Endothelial cell of umbilical vein (primary cell): ENCODE data around the gene PRPF40A. TPM values are rescaled to one million over a fixed set of nuclear protein-coding genes. Genes with fewer than 3 reads are reported as not detected.

Source experiments
- BruUV-seq: library from RNA; stranded (reverse); fragments of 400-500 nt; replicated peaks from 2 replicates; lab custom pipeline; 2021; lab: Mats Ljungman, UMichigan
- CTCF ChIA-PET: fragments of 300-600, 350-600 bp; sonication (Branson Sonifier 250); formaldehyde crosslinking; loops from one replicate; lab custom pipeline; 2021; ENCODE audit warnings: antibody characterized with exemption, inconsistent platforms; lab: Charles Lee
- POLR2A ChIA-PET: fragments of 300-600, 350-600 bp; sonication (Branson Sonifier 250); formaldehyde crosslinking; loops from one replicate; lab custom pipeline; 2021; ENCODE audit warnings: antibody characterized with exemption, inconsistent platforms; lab: Charles Lee
- DNase-seq: peaks from one replicate; pipeline ENCODE4 v3.0.0-alpha.2; 2011; ENCODE audit warnings: low read depth, low spot score
- FAIRE-seq: peaks from 2 replicates; lab custom pipeline; 2011; peaks lifted over from hg19 to GRCh38; lab: Jason Lieb, UNC
- H2AFZ ChIP-seq: 2 replicates; pipeline ENCODE4 v1.6.0; 2012; ENCODE audit warnings: low read depth, low read length, control low read depth, inconsistent platforms
- H3K27ac ChIP-seq: 2 replicates; pipeline ENCODE4 v1.5.1; 2011; ENCODE audit warnings: low read depth, mild to moderate bottlenecking, control low read depth, low read length, moderate library complexity; ENCODE audit not compliant: insufficient read depth
- H3K27me3 ChIP-seq, 2 experiments: 2 replicates each; pipeline versions ENCODE4 v1.6.0 to v1.6.1; 2011; ENCODE audit warnings: low read length in 2 of 2, mixed read lengths in 1 of 2; ENCODE audit not compliant: control insufficient read depth in 2 of 2, insufficient read depth in 2 of 2
- H3K36me3 ChIP-seq, 2 experiments: 2 replicates in 1 of 2; 3 replicates in 1 of 2; pipeline ENCODE4 v1.5.1; 2011; ENCODE audit warnings: low read length in 2 of 2, mild to moderate bottlenecking in 1 of 2, moderate library complexity in 1 of 2; ENCODE audit not compliant: control insufficient read depth in 2 of 2, insufficient read depth in 2 of 2; ENCODE audit errors: extremely low read depth in 1 of 2
- H3K4me1 ChIP-seq: 3 replicates; pipeline ENCODE4 v1.5.1; 2011; ENCODE audit warnings: mild to moderate bottlenecking, low read length; ENCODE audit not compliant: control insufficient read depth, insufficient read depth; ENCODE audit errors: extremely low read depth
- H3K4me2 ChIP-seq: 2 replicates; pipeline ENCODE4 v1.6.1; 2011; ENCODE audit warnings: low read length, control low read depth, mixed read lengths; ENCODE audit not compliant: insufficient read depth
- H3K4me3 ChIP-seq, 3 experiments: fragments of 200-600 bp in 1 of 3; sonication (generic), shearing (Covaris generic) in 1 of 3; replicated peaks in 1 of 3; 2 replicates each; pipeline ENCODE4 v1.5.1; 2011 to 2016; ENCODE audit warnings: control low read depth in 3 of 3, low read length in 3 of 3, mild to moderate bottlenecking in 2 of 3, inconsistent platforms in 1 of 3, low read depth in 1 of 3, moderate library complexity in 1 of 3; ENCODE audit not compliant: insufficient read depth in 1 of 3
- H3K79me2 ChIP-seq: 2 replicates; pipeline ENCODE4 v1.6.0; 2012; ENCODE audit warnings: low read length, inconsistent platforms; ENCODE audit not compliant: control insufficient read depth, insufficient read depth
- H3K9ac ChIP-seq: replicated peaks from 2 replicates; pipeline ENCODE3; 2011; ENCODE audit warnings: low read length, control low read depth; ENCODE audit not compliant: insufficient read depth; ENCODE audit errors: extremely low read depth
- H3K9me1 ChIP-seq: replicated peaks from 3 replicates; pipeline ENCODE4 v1.6.0; 2011; ENCODE audit warnings: mild to moderate bottlenecking, low read length; ENCODE audit not compliant: control insufficient read depth, insufficient read depth; ENCODE audit errors: extremely low read depth
- H3K9me3 ChIP-seq: replicated peaks from 2 replicates; pipeline ENCODE4 v1.5.1; 2012; ENCODE audit warnings: low read length, inconsistent platforms; ENCODE audit not compliant: control insufficient read depth, insufficient read depth
- H4K20me1 ChIP-seq: replicated peaks from 2 replicates; pipeline ENCODE3; 2011; ENCODE audit warnings: mild to moderate bottlenecking, low read length; ENCODE audit not compliant: control insufficient read depth, insufficient read depth; ENCODE audit errors: extremely low read depth
- EZH2 ChIP-seq: IDR thresholded peaks from 2 replicates; pipeline ENCODE4 v1.6.1; 2012; ENCODE audit warnings: borderline replicate concordance, low read depth, mild to moderate bottlenecking, moderate library complexity, low read length, inconsistent platforms; ENCODE audit not compliant: severe bottlenecking
- FOS ChIP-seq: IDR thresholded peaks from 2 replicates; pipeline ENCODE4 v1.6.1; 2011; ENCODE audit warnings: mild to moderate bottlenecking, low read length, moderate library complexity, borderline replicate concordance; ENCODE audit not compliant: insufficient read depth
- MYC ChIP-seq: IDR thresholded peaks from one replicate; pipeline ENCODE4 v1.6.1; 2011; ENCODE audit warnings: mild to moderate bottlenecking, low read depth, low read length
- POLR2AphosphoS5 ChIP-seq: IDR thresholded peaks from 2 replicates; pipeline ENCODE4 v1.6.1; 2012; ENCODE audit warnings: low read depth, mild to moderate bottlenecking, control low read depth, low read length, moderate library complexity; ENCODE audit not compliant: insufficient read depth
- dilution Hi-C: fragments of 300-500 bp; cut with MboI; formaldehyde crosslinking; loops from one replicate; pipeline ENCODE4 v1.15.0; 2019; ENCODE audit warnings: low sequenced_read_pairs; ENCODE audit not compliant: extremely low pct_ligation_motif_present
- intact Hi-C: fragments of 100-400 bp; cut with micrococcal nuclease; formaldehyde crosslinking; loops from one replicate; pipeline ENCODE4 v1.10.0; 2022
- polyA plus RNA-seq, 4 experiments: library from polyadenylated mRNA; depleted of rRNA in 3 of 4; stranded (reverse) in 3 of 4; unstranded in 1 of 4; fragments of >200 nt; gene quantifications; 2 replicates each; pipeline versions ENCODE4 v1.2.1 to v1.2.3, GENCODE V29; 2011 to 2012; ENCODE audit warnings: missing spikeins in 1 of 4
- total RNA-seq: library from RNA; stranded (reverse); gene quantifications from 2 replicates; pipeline ENCODE4 v1.2.3, GENCODE V29; 2021
- TF ChIP-seq, protein P1 (sequence below), 2 donors: IDR thresholded peaks; 1 replicate in 1 of 2; 2 replicates in 1 of 2; pipeline ENCODE4 v1.5.1; 2011; ENCODE audit warnings: low read length in 2 of 2, mild to moderate bottlenecking in 2 of 2, moderate library complexity in 2 of 2, control low read depth in 1 of 2, inconsistent platforms in 1 of 2, low read depth in 1 of 2; ENCODE audit not compliant: insufficient read depth in 1 of 2; ENCODE audit errors: extremely low read depth in 1 of 2

PRPF40A gene
- total and polyA plus RNA-seq, 2 donors (not counting 3 experiments of a cell fraction or from before 2014, with no cell fraction given), result 58.2 to 123 TPM

DNA sequence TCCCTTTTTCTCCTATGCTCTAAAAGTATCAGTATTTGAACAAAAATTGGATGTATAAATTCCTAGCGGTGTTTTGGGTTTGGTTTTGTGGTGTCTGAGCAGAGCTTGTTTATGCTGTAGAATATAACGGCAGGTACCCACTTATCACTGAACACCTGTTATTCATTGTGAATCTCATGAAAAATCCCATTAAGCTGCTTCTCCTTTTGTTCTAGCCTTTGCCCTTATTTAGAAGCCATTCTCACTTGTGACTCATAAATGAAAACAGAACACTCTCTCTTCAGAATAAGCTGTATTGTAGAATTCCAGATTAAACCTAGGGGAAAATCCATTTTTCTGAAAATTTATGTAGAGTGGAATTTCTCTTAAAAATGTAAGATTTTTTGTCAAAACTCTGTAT, 104.0 kb downstream of the PRPF40A start:
- DNase-seq, result peak; percentile 18
- BruUV-seq, result no TSS peak

More for the DNA sequence above, 104.0 kb downstream of the PRPF40A start:
- no peaks in the 10 kb centered on the region for H3K9me3 ChIP-seq
- H3K27me3 ChIP-seq, result no peaks in the 10 kb centered on the region
- no peaks in the 10 kb centered on the region for H3K79me2 ChIP-seq
- peaks cover 5% of the 10 kb centered on the region in 2 experiments for H3K36me3 ChIP-seq
- POLR2A ChIA-PET, result interaction anchor here (0.5 kb wide), 1 partner anchor 12 kb away, joined by 4 read pairs; no protein-coding TSS in a partner anchor
- no peaks in the 10 kb centered on the region for H3K9me1 ChIP-seq
- no peak overlapping the region for H2AFZ ChIP-seq
- H3K4me3 ChIP-seq, result no peak overlapping the region
- H3K4me2 ChIP-seq, result no peak overlapping the region
- H4K20me1 ChIP-seq, result no peaks in the 10 kb centered on the region
- no peak overlapping the region for H3K27ac ChIP-seq
- intact Hi-C loops, result loop anchor here (5.0 kb wide), 1 partner anchor 276 kb away; the partner anchor contains the start of gene FMNL2
- CTCF ChIA-PET, result interaction anchor here (0.9 to 1.9 kb wide), 4 partner anchors 22 to 437 kb away, joined by 3 to 5 read pairs (median 4); partner anchors contain the start of gene STAM2
- FAIRE-seq, result no peak
- H3K4me1 ChIP-seq, result peaks cover 15% of the 10 kb centered on the region
- H3K9ac ChIP-seq, result no peak overlapping the region
- TF ChIP-seq EZH2 (no peak), FOS (peak; percentile 49), MYC (no peak), POLR2AphosphoS5 (no peak)
- TF ChIP-seq, protein P1, sequence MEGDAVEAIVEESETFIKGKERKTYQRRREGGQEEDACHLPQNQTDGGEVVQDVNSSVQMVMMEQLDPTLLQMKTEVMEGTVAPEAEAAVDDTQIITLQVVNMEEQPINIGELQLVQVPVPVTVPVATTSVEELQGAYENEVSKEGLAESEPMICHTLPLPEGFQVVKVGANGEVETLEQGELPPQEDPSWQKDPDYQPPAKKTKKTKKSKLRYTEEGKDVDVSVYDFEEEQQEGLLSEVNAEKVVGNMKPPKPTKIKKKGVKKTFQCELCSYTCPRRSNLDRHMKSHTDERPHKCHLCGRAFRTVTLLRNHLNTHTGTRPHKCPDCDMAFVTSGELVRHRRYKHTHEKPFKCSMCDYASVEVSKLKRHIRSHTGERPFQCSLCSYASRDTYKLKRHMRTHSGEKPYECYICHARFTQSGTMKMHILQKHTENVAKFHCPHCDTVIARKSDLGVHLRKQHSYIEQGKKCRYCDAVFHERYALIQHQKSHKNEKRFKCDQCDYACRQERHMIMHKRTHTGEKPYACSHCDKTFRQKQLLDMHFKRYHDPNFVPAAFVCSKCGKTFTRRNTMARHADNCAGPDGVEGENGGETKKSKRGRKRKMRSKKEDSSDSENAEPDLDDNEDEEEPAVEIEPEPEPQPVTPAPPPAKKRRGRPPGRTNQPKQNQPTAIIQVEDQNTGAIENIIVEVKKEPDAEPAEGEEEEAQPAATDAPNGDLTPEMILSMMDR (IDR thresholded peaks at IDR 0.05; ENCODE audit: extremely low read depth in 1 of 2, insufficient read depth in 1 of 2, low read depth in 1 of 2, low read length in 2 of 2), result no peak
- dilution Hi-C loops, result no loop called here
